ENCODE data around the gene FKBP6. TPM values are rescaled to one million over a fixed set of nuclear protein-coding genes. Genes with fewer than 3 reads are reported as not detected.
"Not testable (repeated sequence)": the region's sequence is repeated elsewhere in the genome, so short reads cannot be mapped to it uniquely, and the experiment has no call there.

FKBP6 gene, protein sequence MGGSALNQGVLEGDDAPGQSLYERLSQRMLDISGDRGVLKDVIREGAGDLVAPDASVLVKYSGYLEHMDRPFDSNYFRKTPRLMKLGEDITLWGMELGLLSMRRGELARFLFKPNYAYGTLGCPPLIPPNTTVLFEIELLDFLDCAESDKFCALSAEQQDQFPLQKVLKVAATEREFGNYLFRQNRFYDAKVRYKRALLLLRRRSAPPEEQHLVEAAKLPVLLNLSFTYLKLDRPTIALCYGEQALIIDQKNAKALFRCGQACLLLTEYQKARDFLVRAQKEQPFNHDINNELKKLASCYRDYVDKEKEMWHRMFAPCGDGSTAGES
- total RNA-seq (2021), result not detected in 2 replicates
- not detected for Bru-seq, nascent RNA
- not detected for BruChase-seq, experiment 1, labeled RNA remaining after a 2-hour chase
- not detected for BruChase-seq, experiment 2, labeled RNA remaining after a 6-hour chase
- long read RNA-seq, partial matches to known transcripts, result 0 of 1 reads
- long read RNA-seq, other reads (novel, unspliced or antisense), result 1 of 1 reads

GRCh38 chr7:73327922-73328321 is at the start of gene FKBP6, which contains the start of gene TRIM50:
Gene FKBP6 (plus strand): TSS chr7:73328161. CDS start chr7:73328429, 268 bp downstream.
Gene TRIM50 (minus strand): TSS chr7:73328082. CDS start chr7:73324787, 3,295 bp downstream.
- H3K9me3 ChIP-seq (ENCODE audit: low read depth, low read length, poor library complexity, severe bottlenecking); H3K4me1 ChIP-seq (ENCODE audit: insufficient read depth, low read length, poor library complexity, severe bottlenecking); H3K27me3 ChIP-seq (replicated peaks; ENCODE audit: insufficient read depth, low read depth, low read length, poor library complexity); H3K27ac ChIP-seq (ENCODE audit: low read depth, low read length, poor library complexity, severe bottlenecking); H3K36me3 ChIP-seq (ENCODE audit: insufficient read depth, low read length, poor library complexity, severe bottlenecking); intact Hi-C loops (cut with micrococcal nuclease; ENCODE audit: unreplicated experiment); POLR2A ChIA-PET (ENCODE audit: low non-redundant PET); BruUV-seq (replicated peaks); CTCF ChIA-PET; H3K4me3 ChIP-seq (ENCODE audit: low read depth, low read length, poor library complexity, severe bottlenecking); DNase-seq (ENCODE audit: low spot score): not testable (repeated sequence)

DNA sequence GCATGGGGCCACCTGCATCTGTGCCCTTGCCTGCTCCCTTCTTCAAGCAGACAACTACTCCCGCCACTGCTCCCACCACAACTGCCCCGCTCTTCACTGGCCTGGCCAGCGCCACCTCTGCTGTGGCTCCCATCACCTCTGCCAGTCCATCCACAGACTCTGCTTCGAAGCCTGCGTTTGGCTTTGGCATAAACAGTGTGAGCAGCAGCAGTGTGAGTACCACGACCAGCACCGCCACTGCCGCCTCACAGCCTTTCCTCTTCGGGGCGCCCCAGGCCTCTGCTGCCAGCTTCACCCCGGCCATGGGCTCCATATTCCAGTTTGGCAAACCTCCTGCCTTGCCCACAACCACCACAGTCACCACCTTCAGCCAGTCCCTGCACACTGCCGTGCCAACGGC is 30.7 kb upstream of the FKBP6 start:
- H3K36me3 ChIP-seq (ENCODE audit: insufficient read depth, low read length, poor library complexity, severe bottlenecking); DNase-seq (ENCODE audit: low spot score); POLR2A ChIA-PET (ENCODE audit: low non-redundant PET); H3K4me3 ChIP-seq (ENCODE audit: low read depth, low read length, poor library complexity, severe bottlenecking); H3K4me1 ChIP-seq (ENCODE audit: insufficient read depth, low read length, poor library complexity, severe bottlenecking); H3K27ac ChIP-seq (ENCODE audit: low read depth, low read length, poor library complexity, severe bottlenecking); CTCF ChIA-PET; H3K9me3 ChIP-seq (ENCODE audit: low read depth, low read length, poor library complexity, severe bottlenecking); BruUV-seq (replicated peaks); H3K27me3 ChIP-seq (replicated peaks; ENCODE audit: insufficient read depth, low read depth, low read length, poor library complexity); intact Hi-C loops (cut with micrococcal nuclease; ENCODE audit: unreplicated experiment): not testable (repeated sequence)

DNA sequence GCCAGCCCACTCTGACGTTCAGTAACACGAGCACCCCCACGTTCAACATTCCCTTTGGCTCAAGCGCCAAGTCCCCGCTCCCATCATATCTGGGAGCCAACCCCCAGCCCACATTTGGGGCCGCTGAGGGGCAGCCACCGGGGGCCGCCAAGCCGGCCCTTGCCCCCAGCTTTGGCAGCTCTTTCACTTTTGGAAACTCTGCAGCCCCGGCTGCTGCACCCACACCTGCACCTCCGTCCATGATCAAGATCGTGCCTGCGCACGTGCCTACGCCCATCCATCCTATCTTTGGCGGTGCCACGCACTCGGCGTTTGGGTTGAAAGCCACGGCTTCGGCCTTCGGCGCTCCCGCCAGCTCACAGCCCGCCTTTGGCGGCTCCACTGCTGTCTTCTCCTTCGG is 30.3 kb upstream of the FKBP6 start:
- not testable (repeated sequence) for BruUV-seq (replicated peaks)

DNA sequence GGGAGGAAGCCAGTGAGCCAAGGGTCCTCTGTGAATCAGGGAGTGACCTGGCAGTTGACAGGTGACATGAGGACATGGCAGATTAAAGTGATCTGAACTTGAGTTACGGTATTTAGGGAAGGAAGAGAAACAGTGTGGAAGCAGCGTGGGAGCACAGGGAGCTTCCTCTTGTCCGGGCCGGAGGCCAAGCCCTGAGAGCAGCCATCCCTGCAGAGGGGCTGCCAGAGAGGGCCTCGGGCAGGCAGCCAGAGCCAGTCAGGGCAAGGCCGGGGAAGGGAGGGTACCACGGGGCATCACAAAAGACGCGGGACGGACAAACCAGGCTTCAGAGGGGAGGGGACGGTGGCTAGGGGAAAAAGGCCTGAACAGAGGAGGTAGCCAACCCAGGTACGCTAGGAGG is 28.1 kb upstream of the FKBP6 start:
- H3K36me3 ChIP-seq (ENCODE audit: insufficient read depth, low read length, poor library complexity, severe bottlenecking); intact Hi-C loops (cut with micrococcal nuclease; ENCODE audit: unreplicated experiment); DNase-seq (ENCODE audit: low spot score); H3K27ac ChIP-seq (ENCODE audit: low read depth, low read length, poor library complexity, severe bottlenecking); H3K4me1 ChIP-seq (ENCODE audit: insufficient read depth, low read length, poor library complexity, severe bottlenecking); H3K4me3 ChIP-seq (ENCODE audit: low read depth, low read length, poor library complexity, severe bottlenecking); BruUV-seq (replicated peaks); H3K27me3 ChIP-seq (replicated peaks; ENCODE audit: insufficient read depth, low read depth, low read length, poor library complexity); POLR2A ChIA-PET (ENCODE audit: low non-redundant PET); CTCF ChIA-PET; H3K9me3 ChIP-seq (ENCODE audit: low read depth, low read length, poor library complexity, severe bottlenecking): not testable (repeated sequence)

More for the DNA sequence above, 30.3 kb upstream of the FKBP6 start:
- CTCF ChIA-PET; POLR2A ChIA-PET (ENCODE audit: low non-redundant PET); H3K4me3 ChIP-seq (ENCODE audit: low read depth, low read length, poor library complexity, severe bottlenecking); H3K27me3 ChIP-seq (replicated peaks; ENCODE audit: insufficient read depth, low read depth, low read length, poor library complexity); intact Hi-C loops (cut with micrococcal nuclease; ENCODE audit: unreplicated experiment); DNase-seq (ENCODE audit: low spot score); H3K36me3 ChIP-seq (ENCODE audit: insufficient read depth, low read length, poor library complexity, severe bottlenecking); H3K9me3 ChIP-seq (ENCODE audit: low read depth, low read length, poor library complexity, severe bottlenecking); H3K4me1 ChIP-seq (ENCODE audit: insufficient read depth, low read length, poor library complexity, severe bottlenecking); H3K27ac ChIP-seq (ENCODE audit: low read depth, low read length, poor library complexity, severe bottlenecking): not testable (repeated sequence)

DNA sequence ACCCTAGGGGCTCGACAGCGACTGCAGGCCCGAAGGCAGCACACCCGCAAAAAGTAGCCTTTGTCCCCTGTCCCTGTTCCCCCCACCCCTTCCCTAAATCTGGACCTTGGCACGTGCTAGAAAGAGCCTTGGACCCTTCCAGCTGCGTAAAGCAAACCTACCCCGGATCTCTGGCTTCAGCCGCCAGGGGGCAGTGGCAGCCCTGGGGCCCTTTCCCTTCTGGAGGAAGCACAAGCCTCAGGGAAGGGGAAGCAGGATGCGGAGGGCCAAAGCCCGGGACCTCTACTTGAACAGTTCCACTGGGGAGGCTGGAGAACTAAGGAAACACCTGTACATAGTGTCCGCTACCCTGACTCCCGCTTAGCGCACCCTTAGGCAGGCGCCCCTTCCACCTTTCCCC is 26.9 kb upstream of the FKBP6 start:
- CTCF ChIA-PET; BruUV-seq (replicated peaks); H3K4me3 ChIP-seq (ENCODE audit: low read depth, low read length, poor library complexity, severe bottlenecking); DNase-seq (ENCODE audit: low spot score); POLR2A ChIA-PET (ENCODE audit: low non-redundant PET); H3K9me3 ChIP-seq (ENCODE audit: low read depth, low read length, poor library complexity, severe bottlenecking); intact Hi-C loops (cut with micrococcal nuclease; ENCODE audit: unreplicated experiment); H3K4me1 ChIP-seq (ENCODE audit: insufficient read depth, low read length, poor library complexity, severe bottlenecking); H3K27me3 ChIP-seq (replicated peaks; ENCODE audit: insufficient read depth, low read depth, low read length, poor library complexity); H3K36me3 ChIP-seq (ENCODE audit: insufficient read depth, low read length, poor library complexity, severe bottlenecking); H3K27ac ChIP-seq (ENCODE audit: low read depth, low read length, poor library complexity, severe bottlenecking): not testable (repeated sequence)

- intact Hi-C loops (cut with micrococcal nuclease; ENCODE audit: unreplicated experiment); POLR2A ChIA-PET (ENCODE audit: low non-redundant PET); CTCF ChIA-PET; H3K27me3 ChIP-seq (replicated peaks; ENCODE audit: insufficient read depth, low read depth, low read length, poor library complexity); H3K27ac ChIP-seq (ENCODE audit: low read depth, low read length, poor library complexity, severe bottlenecking); H3K4me3 ChIP-seq (ENCODE audit: low read depth, low read length, poor library complexity, severe bottlenecking); H3K4me1 ChIP-seq (ENCODE audit: insufficient read depth, low read length, poor library complexity, severe bottlenecking); H3K9me3 ChIP-seq (ENCODE audit: low read depth, low read length, poor library complexity, severe bottlenecking); BruUV-seq (replicated peaks); DNase-seq (ENCODE audit: low spot score); H3K36me3 ChIP-seq (ENCODE audit: insufficient read depth, low read length, poor library complexity, severe bottlenecking): not testable (repeated sequence)
These were observed 25.1 kb upstream of the FKBP6 start for GRCh38 chr7:73302846-73303245.

All from A673 (cell line).